ENCODE measurements around the gene SHC2.
"Not testable (repeated sequence)": the region's sequence is repeated elsewhere in the genome, so short reads cannot be mapped to it uniquely, and the experiment has no call there.

Gene SHC2

GRCh38 chr19:470701-471100, 9.9 kb upstream of the SHC2 start:
- DNase-seq (ENCODE audit: low read depth in 1 of 2, low spot score in 1 of 2), result no peak

GRCh38 chr19:469833-470232, 9.0 kb upstream of the SHC2 start:
- no peak for DNase-seq (ENCODE audit: low read depth in 1 of 2, low spot score in 1 of 2)

GRCh38 chr19:468587-469256, 7.9 kb upstream of the SHC2 start:
- no peak for DNase-seq (ENCODE audit: low read depth in 1 of 2, low spot score in 1 of 2)

- DNase-seq (ENCODE audit: low read depth in 1 of 2, low spot score in 1 of 2), result no peak
These were observed 6.7 kb upstream of the SHC2 start for GRCh38 chr19:467554-467953.

- no peak for DNase-seq (ENCODE audit: low read depth in 1 of 2, low spot score in 1 of 2)
These were observed 4.4 kb upstream of the SHC2 start for GRCh38 chr19:465056-465816.

GRCh38 chr19:464208-464545, 3.3 kb upstream of the SHC2 start:
- DNase-seq (ENCODE audit: low read depth in 1 of 2, low spot score in 1 of 2), result no peak

GRCh38 chr19:463483-464207, 2.8 kb upstream of the SHC2 start:
- no peak for DNase-seq (ENCODE audit: low read depth in 1 of 2, low spot score in 1 of 2)

GRCh38 chr19:461721-462551, 1.1 kb upstream of the SHC2 start:
- no peak for DNase-seq (ENCODE audit: low read depth in 1 of 2, low spot score in 1 of 2)

GRCh38 chr19:459724-460511, 915 bp downstream of the SHC2 start:
- no peak for DNase-seq (ENCODE audit: low read depth in 1 of 2, low spot score in 1 of 2)

- DNase-seq (ENCODE audit: low read depth in 1 of 2, low spot score in 1 of 2), result no peak
These were observed 2.5 kb downstream of the SHC2 start for GRCh38 chr19:458091-459042.

GRCh38 chr19:457636-458035, 3.2 kb downstream of the SHC2 start:
- no peak for DNase-seq (ENCODE audit: low read depth in 1 of 2, low spot score in 1 of 2)

GRCh38 chr19:456547-457110, 4.2 kb downstream of the SHC2 start:
- no peak for DNase-seq (ENCODE audit: low read depth in 1 of 2, low spot score in 1 of 2)

GRCh38 chr19:455851-456546, 4.8 kb downstream of the SHC2 start:
- no peak for DNase-seq (ENCODE audit: low read depth in 1 of 2, low spot score in 1 of 2)

GRCh38 chr19:455031-455705, 5.7 kb downstream of the SHC2 start:
- no peak for DNase-seq (ENCODE audit: low read depth in 1 of 2, low spot score in 1 of 2)

- DNase-seq (ENCODE audit: low read depth in 1 of 2, low spot score in 1 of 2), result no peak
These were observed 7.2 kb downstream of the SHC2 start for GRCh38 chr19:453606-454005.

- no peak for DNase-seq (ENCODE audit: low read depth in 1 of 2, low spot score in 1 of 2)
These were observed 8.0 kb downstream of the SHC2 start for GRCh38 chr19:452829-453228.

- DNase-seq (ENCODE audit: low read depth in 1 of 2, low spot score in 1 of 2), result not testable (repeated sequence)
These were observed 9.8 kb downstream of the SHC2 start for GRCh38 chr19:450912-451481.

- DNase-seq (ENCODE audit: low read depth in 1 of 2, low spot score in 1 of 2), result no peak
These were observed 10.9 kb downstream of the SHC2 start for GRCh38 chr19:449916-450315.
